ENCODE results near the gene SCGB1D4. TPM values are rescaled to one million over a fixed set of nuclear protein-coding genes. Genes with fewer than 3 reads are reported as not detected.

SCGB1D4 gene
- total RNA-seq, 1 donor from 2014 or later, result not detected

DNA sequence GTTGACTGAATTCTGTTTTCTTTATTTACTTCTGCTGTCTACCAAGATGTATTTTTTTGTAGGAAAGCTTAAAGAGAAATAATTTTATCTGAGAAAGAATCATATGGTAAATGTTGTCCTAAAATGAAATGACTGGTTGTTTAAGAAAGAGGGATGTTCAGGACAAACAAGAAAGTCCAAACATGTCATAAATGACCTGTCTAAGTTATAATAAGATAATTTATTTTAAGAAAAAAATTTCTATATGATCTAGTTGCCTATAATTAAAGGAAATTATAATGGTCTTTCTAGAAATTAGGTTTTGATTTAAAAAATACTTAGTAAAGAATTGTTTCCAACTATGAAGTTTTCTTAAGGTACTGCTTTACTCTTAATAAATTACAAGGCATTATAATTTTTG is 18.4 kb downstream of the SCGB1D4 start:
- no peak for DNase-seq (ENCODE audit: low read depth in 2 of 2)

DNA sequence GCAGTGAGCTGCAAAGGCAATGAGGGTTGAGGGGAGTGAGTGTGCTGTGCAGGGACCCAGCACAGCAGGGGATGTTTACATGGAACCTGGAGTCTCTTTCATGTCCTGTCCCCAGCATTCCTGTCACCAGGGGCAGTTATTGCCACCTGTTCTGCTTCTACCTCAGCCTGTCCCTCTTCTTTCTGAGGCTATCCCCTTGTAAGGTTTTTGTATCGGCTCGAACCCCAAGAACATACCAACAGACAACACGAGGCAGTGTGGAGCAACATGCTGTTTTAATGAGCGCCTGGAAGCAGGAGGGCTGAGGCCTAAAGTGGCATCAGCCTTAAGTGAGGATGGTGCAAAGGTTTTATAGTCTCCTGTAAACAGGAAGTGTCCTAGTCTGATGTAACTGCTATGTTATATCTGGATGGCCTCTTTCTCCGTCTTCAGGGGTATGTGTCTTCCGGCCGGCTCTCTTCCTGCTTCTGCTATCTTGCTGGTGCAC is 25.0 kb downstream of the SCGB1D4 start:
- no peak for DNase-seq (ENCODE audit: low read depth in 2 of 2)

DNA sequence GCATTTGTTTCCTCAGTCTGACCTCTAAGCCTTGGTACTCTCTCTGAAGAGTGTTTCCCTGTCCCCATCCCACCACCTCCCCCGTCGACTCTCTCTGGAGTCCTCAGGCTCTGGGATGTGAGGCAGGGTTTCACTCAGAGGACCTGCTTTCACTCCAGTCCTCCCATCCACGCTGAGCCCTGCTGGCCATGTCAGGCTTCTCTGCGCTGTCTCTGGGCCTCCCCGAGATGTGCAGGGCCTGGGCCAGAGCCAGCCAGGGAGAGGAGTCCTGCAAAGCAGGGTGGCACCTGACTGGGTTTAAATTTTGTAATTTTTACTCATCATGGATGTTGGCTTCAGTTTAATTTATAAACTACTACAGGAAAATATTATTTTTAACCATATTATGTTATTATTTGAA is 25.6 kb downstream of the SCGB1D4 start:
- DNase-seq (ENCODE audit: low read depth in 2 of 2), result no peak

DNA sequence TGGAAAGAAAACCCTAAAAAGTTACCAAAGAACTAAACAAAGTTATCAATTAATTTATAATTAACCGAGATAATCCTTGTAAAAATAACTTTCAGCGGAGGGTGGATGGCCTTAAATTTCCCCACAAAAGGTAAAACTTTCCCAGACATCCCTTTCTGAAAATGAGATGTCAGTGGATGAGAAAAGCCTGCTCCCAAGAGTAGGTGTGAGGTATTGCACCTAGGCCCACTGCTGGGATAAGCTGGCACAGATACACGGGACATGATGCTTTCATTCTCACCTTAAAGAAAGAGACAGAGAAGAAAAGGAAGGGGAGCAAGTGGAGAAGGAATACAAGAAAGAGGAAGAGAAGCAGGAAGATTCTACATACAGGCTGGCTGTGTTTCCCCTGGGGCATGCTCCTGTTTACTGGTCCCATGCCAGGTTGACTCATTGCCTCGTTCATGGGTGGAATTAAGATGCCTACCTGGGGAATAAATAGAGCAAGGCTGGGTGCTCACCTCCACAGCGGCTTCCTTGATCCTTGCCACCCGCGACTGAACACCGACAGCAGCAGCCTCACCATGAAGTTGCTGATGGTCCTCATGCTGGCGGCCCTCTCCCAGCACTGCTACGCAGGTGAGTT is 29.1 kb downstream of the SCGB1D4 start, which contains the start of gene SCGB2A2:
Gene SCGB2A2, plus strand, starts transcription at position 505 of the 625 bp plus-strand sequence. Its CDS starts 59 bp downstream, at position 564.
- DNase-seq (ENCODE audit: low read depth in 2 of 2), result peak; percentile 20 to 45

DNA sequence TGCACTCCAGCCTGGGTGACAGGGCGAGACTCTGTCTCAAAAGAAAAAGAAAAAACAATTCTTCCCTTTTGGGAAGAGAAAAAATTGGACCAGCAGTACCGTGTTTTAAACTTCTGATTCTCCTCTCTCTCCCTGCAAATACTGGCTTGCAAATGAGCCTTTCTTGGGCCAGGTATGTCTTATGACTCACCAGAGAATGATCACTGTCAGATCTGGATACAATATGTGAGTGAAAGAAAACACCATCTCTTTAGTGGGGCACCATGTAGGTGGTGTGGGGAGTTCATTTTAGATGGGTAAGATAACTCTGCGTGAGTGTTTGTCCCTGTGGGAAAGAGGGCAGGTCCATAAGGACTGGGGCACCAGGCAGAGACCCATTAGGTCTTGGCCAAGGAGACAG is 31.3 kb downstream of the SCGB1D4 start:
- peak in 1 of 2 donors; percentile 47 for DNase-seq (ENCODE audit: low read depth in 2 of 2)

DNA sequence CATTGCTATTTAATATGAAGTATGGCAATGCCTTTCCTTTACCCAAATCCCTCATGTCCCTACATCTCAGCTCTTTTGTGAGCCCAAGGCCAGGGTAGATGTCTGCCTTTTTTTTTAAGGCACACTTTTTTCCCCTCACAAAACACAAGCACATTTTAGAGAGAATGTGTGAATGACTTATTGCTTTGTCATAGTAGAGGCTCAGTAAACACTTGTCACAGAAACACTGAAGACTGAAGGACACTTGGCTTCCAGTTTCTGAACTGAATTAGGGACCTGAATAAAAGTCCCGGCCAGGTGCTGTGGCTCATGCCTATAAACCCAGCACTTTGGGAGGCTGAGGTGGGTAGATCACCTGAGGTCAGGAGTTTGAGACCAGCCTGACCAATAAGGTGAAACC is 31.8 kb downstream of the SCGB1D4 start:
- DNase-seq (ENCODE audit: low read depth in 2 of 2), result no peak

DNA sequence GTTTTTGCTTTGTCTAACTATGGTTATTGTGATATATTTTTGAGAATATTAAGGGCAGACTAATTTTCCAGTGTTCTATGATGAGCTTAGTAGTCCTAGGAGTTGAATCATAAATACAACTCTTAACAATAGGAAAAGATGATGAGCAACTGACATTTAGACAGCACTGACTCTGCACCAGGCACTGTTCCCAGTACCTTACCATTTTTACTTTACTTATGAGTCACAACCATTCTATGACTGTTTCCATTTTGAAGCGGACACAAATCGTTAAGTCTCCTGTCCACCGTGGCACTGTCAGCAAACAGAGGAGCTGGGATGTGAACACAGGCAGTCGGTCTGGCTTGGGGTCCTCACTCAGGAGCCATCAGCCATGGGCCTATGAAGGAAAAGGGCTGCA is 32.3 kb downstream of the SCGB1D4 start:
- DNase-seq (ENCODE audit: low read depth in 2 of 2), result peak; percentile 65 to 89

DNA sequence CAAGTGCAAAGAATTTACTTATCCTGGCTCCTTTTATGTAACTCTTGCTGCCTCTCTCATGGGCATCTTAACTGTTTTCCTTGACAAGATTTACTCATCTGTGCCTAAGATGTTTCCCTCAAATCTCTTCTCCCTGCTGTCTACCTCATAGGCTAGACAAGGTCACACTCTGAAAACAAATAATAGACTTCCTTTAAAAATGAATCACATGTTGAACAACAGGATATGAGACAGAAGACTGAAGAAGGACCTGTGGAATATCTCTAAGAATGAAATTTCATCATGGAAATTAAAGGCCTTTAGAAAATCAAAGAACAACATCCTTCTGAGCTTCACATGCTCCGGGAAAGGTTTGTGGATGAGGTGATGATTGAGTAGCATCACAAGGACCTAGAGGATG is 34.9 kb downstream of the SCGB1D4 start:
- DNase-seq (ENCODE audit: low read depth in 2 of 2), result peak in 1 of 2 donors; percentile 87

DNA sequence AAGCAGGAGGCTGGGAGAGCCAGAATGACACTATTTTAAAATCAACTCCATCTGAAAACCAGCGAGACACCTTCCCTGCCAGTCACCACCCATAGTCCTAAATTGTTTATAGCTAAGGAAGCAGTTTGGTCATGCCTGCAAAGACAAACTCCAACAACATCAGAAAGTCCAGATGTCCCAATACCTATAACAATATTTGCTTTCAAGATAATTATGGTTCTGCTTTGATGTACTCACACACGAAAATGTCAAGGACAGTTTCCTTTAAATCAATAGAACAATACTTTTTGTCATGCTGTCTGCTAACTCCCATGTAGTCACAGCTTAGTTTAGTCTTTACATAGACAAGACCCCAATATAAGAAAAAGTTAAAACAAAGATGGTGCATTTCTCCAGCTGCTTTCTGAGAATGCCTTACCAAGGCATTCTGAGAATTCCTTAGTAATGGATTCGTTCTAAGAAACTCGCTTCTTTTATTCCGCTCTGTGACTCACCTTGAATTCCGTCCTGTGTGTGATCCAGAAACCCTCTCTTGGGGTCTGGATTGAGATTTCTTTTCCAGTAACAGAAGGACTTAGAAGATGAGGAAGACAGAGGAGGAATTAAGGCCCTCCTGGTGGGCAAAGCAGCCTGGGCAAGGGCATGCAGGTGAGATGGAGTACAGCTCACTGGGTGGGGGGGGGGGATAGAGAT is 38.5 kb downstream of the SCGB1D4 start:
- DNase-seq (ENCODE audit: low read depth in 2 of 2), result no peak

DNA sequence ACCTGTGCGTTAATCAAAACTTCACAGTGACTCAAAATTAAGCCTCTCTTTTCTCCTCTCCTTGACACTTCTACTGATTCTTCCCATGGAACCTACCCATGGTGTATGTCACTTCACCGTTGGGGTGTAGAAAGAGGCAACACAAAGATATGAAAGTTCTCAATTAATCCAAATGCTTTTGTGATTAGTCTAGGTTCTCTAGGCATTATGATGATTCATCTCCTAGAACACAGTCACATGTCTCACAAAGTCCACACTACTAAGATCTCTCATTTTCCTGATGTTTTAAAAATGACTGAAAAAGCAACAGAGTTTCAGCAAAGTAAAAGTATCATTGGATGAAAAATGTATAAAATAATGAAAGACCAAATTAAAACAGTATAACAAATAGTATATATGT is 42.6 kb downstream of the SCGB1D4 start:
- peak in 1 of 2 donors; percentile 33 for DNase-seq (ENCODE audit: low read depth in 2 of 2)

DNA sequence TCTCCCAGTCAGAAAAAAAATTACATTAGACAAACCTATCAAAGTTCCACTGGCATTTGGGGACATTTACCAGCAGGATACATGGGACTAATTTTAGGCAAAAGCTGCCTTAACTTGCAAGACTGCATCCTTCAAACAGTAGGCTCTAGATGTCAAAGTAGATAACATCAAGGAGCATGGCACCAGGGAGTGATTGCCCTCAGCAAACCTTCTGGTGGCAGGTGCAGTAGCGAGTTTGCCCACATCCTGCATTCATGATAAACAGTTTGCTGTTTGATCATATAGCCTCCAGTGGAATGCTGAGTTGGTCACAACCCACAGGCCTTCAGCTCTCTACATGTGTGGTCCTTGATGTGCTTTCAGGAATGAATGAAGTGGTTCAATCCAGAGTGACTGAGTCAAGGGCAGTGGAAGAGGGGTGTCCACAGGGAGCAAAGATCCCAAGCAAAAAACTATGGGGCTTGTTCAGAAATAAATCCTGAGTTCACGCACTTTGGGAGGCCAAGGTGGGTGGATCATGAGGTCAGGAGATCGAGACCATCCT is 44.8 kb downstream of the SCGB1D4 start:
- DNase-seq (ENCODE audit: low read depth in 2 of 2), result no peak

DNA sequence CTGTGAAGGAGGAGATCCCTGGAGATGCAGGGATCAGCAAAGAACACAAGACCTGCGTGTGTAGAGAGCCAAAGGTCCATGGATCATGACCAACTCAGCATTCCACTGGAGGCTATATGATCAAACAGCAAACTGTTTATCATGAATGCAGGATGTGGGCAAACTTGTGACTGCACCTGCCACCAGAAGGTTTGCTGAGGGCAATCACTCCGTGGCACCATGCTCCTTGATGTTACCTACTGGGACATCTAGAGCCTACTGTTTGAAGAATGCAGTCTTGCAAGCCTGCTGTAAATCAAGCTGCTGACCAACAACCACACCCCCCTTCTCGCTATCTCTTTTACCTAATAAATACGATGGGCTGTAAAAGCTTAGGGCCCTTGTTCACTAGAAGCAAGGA is 47.2 kb downstream of the SCGB1D4 start:
- no peak for DNase-seq (ENCODE audit: low read depth in 2 of 2)

Other genes with a start within 250 kb of the SCGB1D4 start
- 9.9 and 14.6 TPM in 2 replicates for gene INCENP, start 175.1 kb downstream of the SCGB1D4 start, total RNA-seq
- gene SCGB1D1, start 108.9 kb downstream of the SCGB1D4 start, total RNA-seq, result not detected in 2 replicates
- not detected in 2 replicates for gene SCGB2A1, start 90.4 kb downstream of the SCGB1D4 start, total RNA-seq
- not detected in 2 replicates for gene SCGB1D2, start 56.8 kb downstream of the SCGB1D4 start, total RNA-seq
- gene SCGB2A2, start 28.9 kb downstream of the SCGB1D4 start, total RNA-seq, result not detected in 2 replicates
- gene ASRGL1, start 38.4 kb upstream of the SCGB1D4 start, total RNA-seq, result 10.5 and 33.3 TPM in 2 replicates
- gene SCGB1A1, start 120.0 kb upstream of the SCGB1D4 start, total RNA-seq, result not detected in 2 replicates
- gene AHNAK, start 247.7 kb upstream of the SCGB1D4 start, total RNA-seq, result 214 and 215 TPM in 2 replicates